NCI-H1694 treated with DMSO at 0.1 percent for 48 hours (cell line): Measurements from ENCODE around the gene DGCR2.
A peak's percentile ranks its signal among the peaks of the same experiment; 100 is the strongest.
"Not testable (repeated sequence)": the region's sequence is repeated elsewhere in the genome, so short reads cannot be mapped to it uniquely, and the experiment has no call there.

Source experiments
- DNase-seq: peaks from one replicate; lab custom pipeline; 2025; lab: John Stamatoyannopoulos, UW

Gene DGCR2

GRCh38 chr22:19107730-19108074 is 14.5 kb downstream of the DGCR2 start:
- no peak for DNase-seq

GRCh38 chr22:19106886-19107729 is 15.1 kb downstream of the DGCR2 start:
- DNase-seq, result no peak

GRCh38 chr22:19105867-19106802 is 16.1 kb downstream of the DGCR2 start:
- no peak for DNase-seq

GRCh38 chr22:19105456-19105855 is 16.8 kb downstream of the DGCR2 start:
- DNase-seq, result no peak

GRCh38 chr22:19103880-19104821 is 18.1 kb downstream of the DGCR2 start:
- no peak for DNase-seq

- DNase-seq, result no peak
These were observed 24.1 kb downstream of the DGCR2 start for GRCh38 chr22:19098157-19098556.

- DNase-seq, result no peak
These were observed 24.7 kb downstream of the DGCR2 start for GRCh38 chr22:19097518-19097917.

GRCh38 chr22:19096555-19096954 is 25.7 kb downstream of the DGCR2 start:
- DNase-seq, result no peak

GRCh38 chr22:19094393-19094997 is 27.7 kb downstream of the DGCR2 start:
- DNase-seq, result no peak

GRCh38 chr22:19092725-19093124 is 29.5 kb downstream of the DGCR2 start:
- no peak for DNase-seq

GRCh38 chr22:19090586-19091127 is 31.6 kb downstream of the DGCR2 start:
- DNase-seq, result no peak

GRCh38 chr22:19090183-19090582 is 32.0 kb downstream of the DGCR2 start:
- DNase-seq, result no peak

- DNase-seq, result no peak
These were observed 33.2 kb downstream of the DGCR2 start for GRCh38 chr22:19088866-19089595.

GRCh38 chr22:19086896-19087295 is 35.3 kb downstream of the DGCR2 start:
- no peak for DNase-seq

GRCh38 chr22:19086417-19086816 is 35.8 kb downstream of the DGCR2 start:
- DNase-seq, result no peak

- peak; percentile 58 for DNase-seq
These were observed 36.9 kb downstream of the DGCR2 start for GRCh38 chr22:19085233-19085718.

- DNase-seq, result not testable (repeated sequence)
These were observed 37.6 kb downstream of the DGCR2 start for GRCh38 chr22:19084586-19084985.

GRCh38 chr22:19084126-19084525 is 38.1 kb downstream of the DGCR2 start:
- DNase-seq, result not testable (repeated sequence)

GRCh38 chr22:19082793-19083192 is 39.4 kb downstream of the DGCR2 start:
- DNase-seq, result no peak

- no peak for DNase-seq
These were observed 40.1 kb downstream of the DGCR2 start for GRCh38 chr22:19082101-19082500.
